CD14-positive monocyte (primary cell): ENCODE data around the gene HCRTR2. TPM values are rescaled to one million over a fixed set of nuclear protein-coding genes. Genes with fewer than 3 reads are reported as not detected.

Experiments
- DNase-seq, 3 donors: peaks; one replicate each; pipeline ENCODE4 v3.0.0-alpha.2; 2011 to 2022
- H2AFZ ChIP-seq: 2 replicates; pipeline ENCODE4 v1.6.0; 2012; ENCODE audit warnings: mild to moderate bottlenecking, low read depth, low read length, inconsistent platforms; ENCODE audit not compliant: insufficient read depth, poor library complexity, severe bottlenecking
- H3K27ac ChIP-seq, 2 donors: 1 replicate in 1 of 2; 2 replicates in 1 of 2; pipeline ENCODE4 v1.5.1; 2012 to 2013; ENCODE audit warnings: low read length in 2 of 2, control low read depth in 1 of 2, inconsistent platforms in 1 of 2, low read depth in 1 of 2, mild to moderate bottlenecking in 1 of 2
- H3K27me3 ChIP-seq, 2 donors: one replicate each; pipeline versions ENCODE4 v1.6.0 to v1.6.1; 2011 to 2013; ENCODE audit warnings: low read length in 2 of 2; ENCODE audit not compliant: control insufficient read depth in 2 of 2, insufficient read depth in 2 of 2
- H3K36me3 ChIP-seq, 2 donors: replicated peaks in 1 of 2; 1 replicate in 1 of 2; 2 replicates in 1 of 2; pipeline versions ENCODE4 v1.5.1 to v1.6.1; 2012 to 2013; ENCODE audit warnings: low read length in 2 of 2, control low read depth in 1 of 2, inconsistent platforms in 1 of 2, mild to moderate bottlenecking in 1 of 2; ENCODE audit not compliant: insufficient read depth in 2 of 2, control insufficient read depth in 1 of 2
- H3K4me1 ChIP-seq, 2 donors: 1 replicate in 1 of 2; 2 replicates in 1 of 2; pipeline versions ENCODE4 v1.5.1 to v1.6.1; 2012 to 2013; ENCODE audit warnings: low read length in 2 of 2, control low read depth in 1 of 2, inconsistent platforms in 1 of 2, mild to moderate bottlenecking in 1 of 2, moderate library complexity in 1 of 2; ENCODE audit not compliant: insufficient read depth in 2 of 2, control insufficient read depth in 1 of 2
- H3K4me2 ChIP-seq: replicated peaks from 2 replicates; pipeline ENCODE3; 2012; ENCODE audit warnings: low read length, moderate library complexity, mild to moderate bottlenecking; ENCODE audit not compliant: poor library complexity, severe bottlenecking; ENCODE audit errors: extremely low read depth
- H3K4me3 ChIP-seq, 3 experiments: fragments of 200-600 bp in 1 of 3; sonication (generic) in 1 of 3; replicated peaks in 1 of 3; 1 replicate in 2 of 3; 2 replicates in 1 of 3; pipeline ENCODE4 v1.5.1; 2011 to 2013; ENCODE audit warnings: low read length in 3 of 3, mild to moderate bottlenecking in 3 of 3, control low read depth in 2 of 3, low read depth in 2 of 3, inconsistent platforms in 1 of 3, moderate library complexity in 1 of 3
- H3K79me2 ChIP-seq: 2 replicates; pipeline ENCODE4 v1.6.0; 2012; ENCODE audit warnings: mild to moderate bottlenecking, control low read depth, inconsistent platforms, low read length, moderate library complexity; ENCODE audit not compliant: insufficient read depth
- H3K9ac ChIP-seq: 2 replicates; pipeline ENCODE4 v1.6.0; 2017; ENCODE audit warnings: low read length, mild to moderate bottlenecking; ENCODE audit not compliant: insufficient read depth, poor library complexity, severe bottlenecking
- H3K9me3 ChIP-seq, 2 donors: replicated peaks in 1 of 2; 1 replicate in 1 of 2; 2 replicates in 1 of 2; pipeline versions ENCODE4 v1.5.1 to v1.6.1; 2012 to 2013; ENCODE audit warnings: low read length in 2 of 2, control low read depth in 1 of 2; ENCODE audit not compliant: control insufficient read depth in 1 of 2, insufficient read depth in 1 of 2
- H4K20me1 ChIP-seq: 2 replicates; pipeline ENCODE4 v1.6.0; 2012; ENCODE audit warnings: mild to moderate bottlenecking, low read length, control low read depth, moderate library complexity; ENCODE audit not compliant: insufficient read depth
- H3K27ac Mint-ChIP-seq, 7 donors: one replicate each; pipeline ENCODE4 v1.8.0; 2020; ENCODE audit warnings: mild to moderate bottlenecking in 7 of 7, mixed read lengths in 7 of 7, moderate library complexity in 6 of 7, inconsistent platforms in 2 of 7
- H3K27me3 Mint-ChIP-seq, 3 donors: one replicate each; pipeline ENCODE4 v1.8.0; 2021 to 2022; ENCODE audit warnings: low read depth in 3 of 3, mild to moderate bottlenecking in 3 of 3, mixed read lengths in 3 of 3, moderate library complexity in 3 of 3, inconsistent platforms in 1 of 3
- H3K36me3 Mint-ChIP-seq, 2 donors: one replicate each; pipeline ENCODE4 v1.8.0; 2020; ENCODE audit warnings: mixed read lengths in 2 of 2, inconsistent platforms in 1 of 2, mild to moderate bottlenecking in 1 of 2
- H3K4me1 Mint-ChIP-seq: one replicate; pipeline ENCODE4 v1.8.0; 2020; ENCODE audit warnings: mild to moderate bottlenecking, mixed read lengths
- H3K4me3 Mint-ChIP-seq, 2 donors: one replicate each; pipeline ENCODE4 v1.8.0; 2020; ENCODE audit warnings: mild to moderate bottlenecking in 2 of 2, mixed read lengths in 2 of 2, moderate library complexity in 1 of 2
- H3K9me3 Mint-ChIP-seq, 7 donors: one replicate each; pipeline ENCODE4 v1.8.0; 2020 to 2022; ENCODE audit warnings: mixed read lengths in 7 of 7, mild to moderate bottlenecking in 6 of 7, moderate library complexity in 6 of 7, inconsistent platforms in 2 of 7
- WGBS: methylation state at CpG from one replicate; pipeline ENCODE4 v1.1.5; 2013; ENCODE audit warnings: missing lambda C conversion rate; ENCODE audit not compliant: insufficient coverage; 5-methylcytosine and 5-hydroxymethylcytosine counted together
- intact Hi-C, 2 donors: fragments of 100-400 bp; cut with micrococcal nuclease; formaldehyde crosslinking; loops; one replicate each; pipeline versions ENCODE4 v1.15.0 to v1.15.1; 2023
- polyA plus RNA-seq, 3 donors: library from polyadenylated mRNA; depleted of rRNA in 1 of 3; unstranded in 2 of 3; stranded (reverse) in 1 of 3; fragments of 300-500 nt in 2 of 3; fragments of >200 nt in 1 of 3; fragmentation: Illumina TruSeq in 2 of 3; gene quantifications; 1 replicate in 2 of 3; 2 replicates in 1 of 3; pipeline ENCODE4 v1.2.3, GENCODE V29; 2012 to 2021
- TF ChIP-seq, protein P1 (sequence below): fragments of 200-600 bp; IDR thresholded peaks from one replicate; pipeline ENCODE4 v1.8.0; 2022; ENCODE audit warnings: antibody characterized with exemption, mild to moderate bottlenecking

Gene HCRTR2
- polyA plus RNA-seq, 3 donors: not detected

- H3K4me1 Mint-ChIP-seq: no peaks in the 10 kb centered on the region
- H3K27me3 Mint-ChIP-seq: peaks cover 0 to 5% (median 5%) of the 10 kb centered on the region in 3 donors
- Histone ChIP-seq H3K27me3 (no peaks in the 10 kb centered on the region), H3K9me3 (no peaks in the 10 kb centered on the region), H3K9ac (no peak overlapping the region), H4K20me1 (no peaks in the 10 kb centered on the region), H3K79me2 (no peaks in the 10 kb centered on the region), H3K4me3 (no peak overlapping the region), H3K27ac (no peak overlapping the region), H3K4me2 (no peak overlapping the region), H3K4me1 (no peaks in the 10 kb centered on the region), H3K36me3 (no peaks in the 10 kb centered on the region), H2AFZ (no peak overlapping the region)
- no peak for DNase-seq
- WGBS: no CpG with 5 or more reads among the region's 4 CpGs
- no peaks in the 10 kb centered on the region for H3K36me3 Mint-ChIP-seq
- TF ChIP-seq, protein P1, sequence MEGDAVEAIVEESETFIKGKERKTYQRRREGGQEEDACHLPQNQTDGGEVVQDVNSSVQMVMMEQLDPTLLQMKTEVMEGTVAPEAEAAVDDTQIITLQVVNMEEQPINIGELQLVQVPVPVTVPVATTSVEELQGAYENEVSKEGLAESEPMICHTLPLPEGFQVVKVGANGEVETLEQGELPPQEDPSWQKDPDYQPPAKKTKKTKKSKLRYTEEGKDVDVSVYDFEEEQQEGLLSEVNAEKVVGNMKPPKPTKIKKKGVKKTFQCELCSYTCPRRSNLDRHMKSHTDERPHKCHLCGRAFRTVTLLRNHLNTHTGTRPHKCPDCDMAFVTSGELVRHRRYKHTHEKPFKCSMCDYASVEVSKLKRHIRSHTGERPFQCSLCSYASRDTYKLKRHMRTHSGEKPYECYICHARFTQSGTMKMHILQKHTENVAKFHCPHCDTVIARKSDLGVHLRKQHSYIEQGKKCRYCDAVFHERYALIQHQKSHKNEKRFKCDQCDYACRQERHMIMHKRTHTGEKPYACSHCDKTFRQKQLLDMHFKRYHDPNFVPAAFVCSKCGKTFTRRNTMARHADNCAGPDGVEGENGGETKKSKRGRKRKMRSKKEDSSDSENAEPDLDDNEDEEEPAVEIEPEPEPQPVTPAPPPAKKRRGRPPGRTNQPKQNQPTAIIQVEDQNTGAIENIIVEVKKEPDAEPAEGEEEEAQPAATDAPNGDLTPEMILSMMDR: no peak
- H3K4me3 Mint-ChIP-seq: no peak overlapping the region
- intact Hi-C loops: no loop called here
- H3K27ac Mint-ChIP-seq: no peak overlapping the region
- peaks cover 0 to 1% (median 0%) of the 10 kb centered on the region in 7 donors for H3K9me3 Mint-ChIP-seq
Measured at GRCh38 chr6:55265409-55266114, 91.2 kb downstream of the HCRTR2 start.

DNA sequence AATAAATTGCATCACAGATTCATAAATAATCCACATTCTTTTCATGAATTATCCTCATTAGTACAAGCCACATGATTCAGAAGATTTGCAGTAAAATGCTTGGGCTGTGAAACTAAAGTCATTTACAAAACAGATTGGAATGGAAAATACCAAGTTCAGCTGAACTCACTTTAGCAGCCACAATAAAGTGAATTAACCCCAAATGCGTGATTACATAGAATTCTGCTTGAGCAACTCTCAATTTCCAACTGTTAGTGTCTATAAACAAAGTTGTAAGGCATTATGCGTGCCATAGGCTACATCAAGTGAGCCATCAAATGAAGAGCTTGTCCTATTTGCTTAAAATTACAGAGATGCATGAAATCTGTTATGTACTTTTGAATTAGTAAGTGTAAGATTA, 92.6 kb downstream of the HCRTR2 start:
- Histone ChIP-seq H3K4me2 (no peak overlapping the region), H3K27ac (no peak overlapping the region)
- no peaks in the 10 kb centered on the region for H3K36me3 Mint-ChIP-seq

More for the DNA sequence above, 92.6 kb downstream of the HCRTR2 start:
- no peak overlapping the region for H3K4me3 ChIP-seq
- no peak overlapping the region for H3K4me3 Mint-ChIP-seq
- H4K20me1 ChIP-seq: no peaks in the 10 kb centered on the region
- no peaks in the 10 kb centered on the region for H3K4me1 Mint-ChIP-seq
- intact Hi-C loops: no loop called here
- H3K4me1 ChIP-seq: no peaks in the 10 kb centered on the region
- no peak overlapping the region for H3K27ac Mint-ChIP-seq
- no peaks in the 10 kb centered on the region for H3K27me3 ChIP-seq
- H3K79me2 ChIP-seq: no peaks in the 10 kb centered on the region
- no peak for DNase-seq
- peaks cover 0 to 1% (median 0%) of the 10 kb centered on the region in 7 donors for H3K9me3 Mint-ChIP-seq
- 80% methylated on average over 1 of the region's 2 CpGs for WGBS
- H3K27me3 Mint-ChIP-seq: peaks cover 0 to 5% (median 5%) of the 10 kb centered on the region in 3 donors
- H3K9me3 ChIP-seq: no peaks in the 10 kb centered on the region
- H3K9ac ChIP-seq: no peak overlapping the region
- no peak overlapping the region for H2AFZ ChIP-seq
- no peaks in the 10 kb centered on the region for H3K36me3 ChIP-seq
- TF ChIP-seq, protein P1: no peak
